NCI-H526 treated with DMSO at 0.1 percent for 48 hours (cell line): ENCODE data around the gene TMEM135.
"Not testable (repeated sequence)": the region's sequence is repeated elsewhere in the genome, so short reads cannot be mapped to it uniquely, and the experiment has no call there.

ENCODE experiments used
- DNase-seq: peaks from one replicate; lab custom pipeline; 2025; lab: John Stamatoyannopoulos, UW

The TMEM135 gene

GRCh38 chr11:87037450-87038234, at the start of gene TMEM135:
Gene TMEM135 (plus strand): TSS chr11:87037934. CDS start chr11:87038046, 112 bp downstream.
- DNase-seq = peak; percentile 94

GRCh38 chr11:86988351-86988881, 49.3 kb upstream of the TMEM135 start:
- no peak for DNase-seq

- no peak for DNase-seq
Measured at GRCh38 chr11:86990031-86990430, 47.7 kb upstream of the TMEM135 start.

GRCh38 chr11:86990515-86990914, 47.2 kb upstream of the TMEM135 start:
- peak; percentile 37 for DNase-seq

- no peak for DNase-seq
Measured at GRCh38 chr11:86991341-86991740, 46.4 kb upstream of the TMEM135 start.

- not testable (repeated sequence) for DNase-seq
Measured at GRCh38 chr11:86992340-86992739, 45.4 kb upstream of the TMEM135 start.

- no peak for DNase-seq
Measured at GRCh38 chr11:86993031-86993430, 44.7 kb upstream of the TMEM135 start.

GRCh38 chr11:86996953-86997570, 40.7 kb upstream of the TMEM135 start:
- no peak for DNase-seq

GRCh38 chr11:86999388-86999787, 38.3 kb upstream of the TMEM135 start:
- DNase-seq = no peak

- DNase-seq = peak; percentile 30
Measured at GRCh38 chr11:86999859-87000753, 37.6 kb upstream of the TMEM135 start.

GRCh38 chr11:87002918-87003317, 34.8 kb upstream of the TMEM135 start:
- no peak for DNase-seq

- DNase-seq = not testable (repeated sequence)
Measured at GRCh38 chr11:87004281-87004680, 33.5 kb upstream of the TMEM135 start.

GRCh38 chr11:87005569-87005921, 32.2 kb upstream of the TMEM135 start:
- DNase-seq = no peak

GRCh38 chr11:87006035-87006434, 31.7 kb upstream of the TMEM135 start:
- no peak for DNase-seq

GRCh38 chr11:87007963-87008362, 29.8 kb upstream of the TMEM135 start:
- no peak for DNase-seq

GRCh38 chr11:87012089-87012488, 25.6 kb upstream of the TMEM135 start:
- no peak for DNase-seq

GRCh38 chr11:87012673-87013072, 25.1 kb upstream of the TMEM135 start:
- DNase-seq = no peak

- no peak for DNase-seq
Measured at GRCh38 chr11:87013912-87014825, 23.6 kb upstream of the TMEM135 start.

GRCh38 chr11:87015645-87016044, 22.1 kb upstream of the TMEM135 start:
- no peak for DNase-seq

- no peak for DNase-seq
Measured at GRCh38 chr11:87019613-87020271, 18.0 kb upstream of the TMEM135 start.

- DNase-seq = no peak
Measured at GRCh38 chr11:87020336-87020735, 17.4 kb upstream of the TMEM135 start.
